ENCODE measurements around the gene HES3.

The HES3 gene

GRCh38 chr1:6271554-6271953 is 27.6 kb downstream of the HES3 start:
- no peak overlapping the region for H2AFZ ChIP-seq (ENCODE audit: low read depth, low read length, severe bottlenecking)
- no peaks in the 10 kb centered on the region for H3K9me2 ChIP-seq (replicated peaks; ENCODE audit: insufficient read depth, low read length)
- no peak overlapping the region for H3K4me3 ChIP-seq (ENCODE audit: insufficient read depth, low read length, poor library complexity, severe bottlenecking)
- no peak overlapping the region for H3K9ac ChIP-seq (ENCODE audit: low read length)
- no peak overlapping the region for H3K4me2 ChIP-seq (ENCODE audit: low read depth, low read length, poor library complexity, severe bottlenecking)
- TF ChIP-seq EZH2phosphoT487 (conservative IDR thresholded peaks at IDR 0.05; ENCODE audit: low read length) (no peak), CTCF (IDR thresholded peaks at IDR 0.05; ENCODE audit: insufficient read depth, low read length, poor library complexity, severe bottlenecking) (no peak)
- no peaks in the 10 kb centered on the region for H3K36me3 ChIP-seq (ENCODE audit: low read length)
- H3F3A ChIP-seq (ENCODE audit: insufficient read depth) = no peaks in the 10 kb centered on the region
- H3K27ac ChIP-seq (ENCODE audit: low read depth, low read length) = no peak overlapping the region
- H3K9me3 ChIP-seq (ENCODE audit: insufficient read depth, low read length) = no peaks in the 10 kb centered on the region
- no peaks in the 10 kb centered on the region for H3K27me3 ChIP-seq (ENCODE audit: low read length)
- H4K20me1 ChIP-seq (ENCODE audit: low read depth, low read length) = no peaks in the 10 kb centered on the region
- H3K79me2 ChIP-seq (ENCODE audit: insufficient read depth, low read length) = no peaks in the 10 kb centered on the region

- TF ChIP-seq CTCF (IDR thresholded peaks at IDR 0.05; ENCODE audit: insufficient read depth, low read length, poor library complexity, severe bottlenecking) (no peak), EZH2phosphoT487 (conservative IDR thresholded peaks at IDR 0.05; ENCODE audit: low read length) (no peak)
- Histone ChIP-seq H3K9ac (ENCODE audit: low read length) (no peak overlapping the region), H3K9me3 (ENCODE audit: insufficient read depth, low read length) (no peaks in the 10 kb centered on the region), H3K9me2 (replicated peaks; ENCODE audit: insufficient read depth, low read length) (no peaks in the 10 kb centered on the region), H3K79me2 (ENCODE audit: insufficient read depth, low read length) (no peaks in the 10 kb centered on the region), H3K4me3 (ENCODE audit: insufficient read depth, low read length, poor library complexity, severe bottlenecking) (no peak overlapping the region), H3K36me3 (ENCODE audit: low read length) (no peaks in the 10 kb centered on the region), H4K20me1 (ENCODE audit: low read depth, low read length) (no peaks in the 10 kb centered on the region), H3K27ac (ENCODE audit: low read depth, low read length) (no peak overlapping the region), H2AFZ (ENCODE audit: low read depth, low read length, severe bottlenecking) (no peak overlapping the region), H3K27me3 (ENCODE audit: low read length) (no peaks in the 10 kb centered on the region), H3K4me2 (ENCODE audit: low read depth, low read length, poor library complexity, severe bottlenecking) (no peak overlapping the region), H3F3A (ENCODE audit: insufficient read depth) (no peaks in the 10 kb centered on the region)
Observed at GRCh38 chr1:6272452-6272851, 28.5 kb downstream of the HES3 start.

GRCh38 chr1:6272868-6273267 is 28.9 kb downstream of the HES3 start:
- no peaks in the 10 kb centered on the region for H3K36me3 ChIP-seq (ENCODE audit: low read length)

More at GRCh38 chr1:6272868-6273267, 28.9 kb downstream of the HES3 start:
- no peaks in the 10 kb centered on the region for H3F3A ChIP-seq (ENCODE audit: insufficient read depth)
- no peaks in the 10 kb centered on the region for H3K9me3 ChIP-seq (ENCODE audit: insufficient read depth, low read length)
- no peak overlapping the region for H3K9ac ChIP-seq (ENCODE audit: low read length)
- no peak for TF ChIP-seq EZH2phosphoT487 (conservative IDR thresholded peaks at IDR 0.05; ENCODE audit: low read length)
- no peak for TF ChIP-seq CTCF (IDR thresholded peaks at IDR 0.05; ENCODE audit: insufficient read depth, low read length, poor library complexity, severe bottlenecking)
- no peak overlapping the region for H3K4me2 ChIP-seq (ENCODE audit: low read depth, low read length, poor library complexity, severe bottlenecking)
- H3K4me3 ChIP-seq (ENCODE audit: insufficient read depth, low read length, poor library complexity, severe bottlenecking) = no peak overlapping the region
- H3K27me3 ChIP-seq (ENCODE audit: low read length) = no peaks in the 10 kb centered on the region
- no peak overlapping the region for H3K27ac ChIP-seq (ENCODE audit: low read depth, low read length)
- H3K9me2 ChIP-seq (replicated peaks; ENCODE audit: insufficient read depth, low read length) = no peaks in the 10 kb centered on the region
- H3K79me2 ChIP-seq (ENCODE audit: insufficient read depth, low read length) = no peaks in the 10 kb centered on the region
- no peaks in the 10 kb centered on the region for H4K20me1 ChIP-seq (ENCODE audit: low read depth, low read length)
- no peak overlapping the region for H2AFZ ChIP-seq (ENCODE audit: low read depth, low read length, severe bottlenecking)
